Stimulated activated CD8-positive, alpha-beta memory T cell treated with anti-CD3 and anti-CD28 coated beads, Interleukin-4, amount 100 ng/mL, for 4 hours (primary cell): ENCODE results near the gene COL4A2.

Experiments
- DNase-seq, 2 donors: peaks; one replicate each; pipeline ENCODE4 v3.0.0-alpha.2; 2020; ENCODE audit warnings: low read depth in 2 of 2, low spot score in 1 of 2

Gene COL4A2

GRCh38 chr13:110399801-110400200 is 92.7 kb downstream of the COL4A2 start:
- no peak for DNase-seq

GRCh38 chr13:110400786-110401533 is 93.9 kb downstream of the COL4A2 start:
- DNase-seq: no peak

DNA sequence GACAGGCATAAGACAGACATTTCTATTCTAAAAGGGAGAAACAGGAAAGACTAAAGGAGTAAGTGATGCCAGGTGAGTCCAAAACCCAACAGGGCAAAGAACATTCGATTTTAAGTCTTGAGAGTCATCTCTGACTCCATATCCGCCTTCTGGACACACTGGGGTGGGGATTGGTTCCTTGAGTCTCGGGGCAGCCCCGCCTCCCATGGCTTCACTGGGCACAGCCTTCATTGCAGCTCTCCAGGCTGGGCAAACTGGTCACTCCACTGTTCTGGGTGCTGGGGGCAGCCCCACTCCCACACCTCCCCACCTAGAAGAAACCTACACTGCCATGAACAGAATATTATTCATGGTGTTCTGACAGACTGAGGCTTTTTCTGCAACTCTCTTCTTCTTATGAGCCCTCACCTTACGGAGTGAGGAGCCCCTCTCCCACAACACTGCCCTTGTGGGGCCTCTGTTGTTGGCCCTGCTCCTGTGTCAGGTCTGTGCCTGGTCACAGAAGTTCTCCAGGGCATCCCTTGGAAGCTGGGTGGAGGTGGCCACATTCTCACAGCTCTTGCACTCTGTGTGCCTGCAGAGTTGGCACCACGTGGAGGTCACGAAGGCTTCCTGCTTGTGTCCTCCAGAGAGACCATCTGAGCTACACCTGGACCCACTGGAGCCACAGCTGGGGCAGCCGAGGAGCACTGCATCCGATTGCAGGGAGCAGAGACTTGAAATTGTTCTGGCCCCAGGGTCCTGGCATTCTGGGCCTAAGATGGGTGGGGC is 95.4 kb downstream of the COL4A2 start:
- no peak for DNase-seq

- no peak for DNase-seq
These were observed 96.2 kb downstream of the COL4A2 start for GRCh38 chr13:110403315-110403714.

- no peak for DNase-seq
These were observed 96.6 kb downstream of the COL4A2 start for GRCh38 chr13:110403721-110404120.

GRCh38 chr13:110404321-110404720 is 97.2 kb downstream of the COL4A2 start:
- DNase-seq: no peak

DNA sequence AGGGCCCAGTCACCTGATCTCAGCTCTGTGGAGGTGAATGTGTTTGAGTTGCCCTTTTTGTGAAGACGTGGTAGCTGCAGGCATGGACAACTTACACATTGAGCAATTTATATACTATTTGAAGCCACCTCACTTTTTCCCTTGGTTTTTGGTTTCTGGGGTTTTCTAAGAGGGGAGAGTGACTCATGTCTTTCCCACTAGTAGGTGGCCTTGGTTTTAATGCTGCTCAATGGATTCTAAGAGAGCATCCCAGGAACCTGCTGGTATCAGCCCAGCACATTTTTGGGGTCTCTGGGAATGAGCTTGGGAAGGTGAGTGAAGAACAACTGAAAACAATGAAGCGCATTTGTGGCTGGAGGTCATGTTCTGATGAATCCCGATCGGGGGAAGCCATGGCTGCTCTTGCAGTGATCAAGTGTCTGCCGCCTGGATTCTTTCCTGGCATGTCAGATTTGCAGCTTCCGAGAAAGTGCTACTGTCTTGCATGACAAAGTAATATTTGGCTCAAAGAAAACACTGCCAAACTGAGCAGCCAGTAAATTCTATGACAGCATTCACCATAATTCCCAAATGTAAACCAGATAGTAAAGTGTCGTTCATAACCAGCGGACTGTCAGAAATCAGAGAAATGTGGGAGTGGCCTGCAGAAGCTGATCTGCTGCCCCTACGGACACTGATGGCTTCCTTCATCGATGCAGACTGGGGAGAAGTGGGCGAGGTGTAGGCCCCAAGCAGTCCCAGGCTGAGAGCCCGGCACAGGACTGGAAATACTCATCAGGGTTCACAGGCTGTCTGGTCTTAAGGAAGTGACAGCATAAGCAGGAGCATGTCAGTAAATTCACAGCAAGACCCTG is 98.7 kb downstream of the COL4A2 start:
- no peak for DNase-seq

- no peak for DNase-seq
These were observed 99.9 kb downstream of the COL4A2 start for GRCh38 chr13:110407021-110407420.

DNA sequence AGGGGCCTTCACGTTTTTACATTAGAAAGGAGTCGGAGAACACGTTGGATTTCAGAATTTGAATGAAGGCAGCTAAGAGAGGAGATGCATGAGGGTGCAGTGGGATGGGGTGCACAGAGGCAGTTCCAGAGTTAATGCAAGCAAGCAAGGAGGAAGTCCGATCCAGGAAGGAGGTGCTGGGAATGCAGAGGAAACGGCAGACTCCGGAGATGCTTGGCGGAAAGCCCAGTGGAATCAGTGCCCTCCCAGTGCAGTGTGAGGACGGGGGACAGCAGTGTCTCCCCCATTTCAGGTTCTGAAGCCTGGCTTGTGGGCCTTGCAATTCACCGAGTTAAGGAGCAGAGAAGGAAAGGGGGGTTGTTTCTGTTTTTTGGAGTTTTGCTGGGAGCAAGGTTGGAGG is 100.4 kb downstream of the COL4A2 start:
- no peak for DNase-seq

GRCh38 chr13:110408286-110408685 is 101.2 kb downstream of the COL4A2 start:
- DNase-seq: no peak

DNA sequence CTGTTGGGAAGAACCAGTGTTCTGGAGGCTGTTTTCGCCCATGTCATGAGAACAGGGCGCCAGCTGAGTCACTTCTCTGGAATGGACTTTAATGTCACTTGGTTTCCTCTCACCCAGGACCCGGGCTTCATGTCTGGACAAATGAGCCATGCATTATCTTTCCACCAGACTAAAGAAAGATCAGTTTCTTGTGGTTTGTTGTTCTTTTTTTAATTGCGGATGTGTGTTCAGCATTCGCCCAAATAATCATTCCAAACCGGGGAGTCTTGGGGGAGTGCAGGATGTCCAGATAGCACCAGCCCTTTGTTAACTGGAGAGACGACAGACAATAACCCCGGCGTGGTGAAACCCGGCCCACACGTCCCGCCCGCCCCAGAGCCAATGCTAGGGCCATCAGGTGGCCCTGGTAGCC is 102.5 kb downstream of the COL4A2 start:
- DNase-seq: no peak

DNA sequence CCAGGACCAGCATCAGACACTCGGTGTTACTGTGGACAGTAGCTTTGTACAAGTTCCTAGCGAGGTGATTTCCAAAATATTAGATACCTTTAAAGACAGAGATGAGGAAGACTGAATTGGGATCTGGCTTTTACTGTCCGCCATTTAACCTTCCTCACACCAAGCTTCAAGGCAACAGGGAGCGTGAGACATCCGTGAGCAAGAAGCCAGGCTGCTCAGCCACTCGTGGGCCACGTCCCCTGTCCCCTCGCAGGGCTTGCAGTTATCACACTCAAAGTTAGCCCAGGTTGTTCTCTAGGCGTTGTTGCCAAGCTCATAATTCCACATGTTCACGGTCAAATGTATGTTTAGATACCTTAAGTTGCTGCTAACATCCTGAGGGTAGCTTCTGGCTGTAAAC is 102.9 kb downstream of the COL4A2 start:
- no peak for DNase-seq

DNA sequence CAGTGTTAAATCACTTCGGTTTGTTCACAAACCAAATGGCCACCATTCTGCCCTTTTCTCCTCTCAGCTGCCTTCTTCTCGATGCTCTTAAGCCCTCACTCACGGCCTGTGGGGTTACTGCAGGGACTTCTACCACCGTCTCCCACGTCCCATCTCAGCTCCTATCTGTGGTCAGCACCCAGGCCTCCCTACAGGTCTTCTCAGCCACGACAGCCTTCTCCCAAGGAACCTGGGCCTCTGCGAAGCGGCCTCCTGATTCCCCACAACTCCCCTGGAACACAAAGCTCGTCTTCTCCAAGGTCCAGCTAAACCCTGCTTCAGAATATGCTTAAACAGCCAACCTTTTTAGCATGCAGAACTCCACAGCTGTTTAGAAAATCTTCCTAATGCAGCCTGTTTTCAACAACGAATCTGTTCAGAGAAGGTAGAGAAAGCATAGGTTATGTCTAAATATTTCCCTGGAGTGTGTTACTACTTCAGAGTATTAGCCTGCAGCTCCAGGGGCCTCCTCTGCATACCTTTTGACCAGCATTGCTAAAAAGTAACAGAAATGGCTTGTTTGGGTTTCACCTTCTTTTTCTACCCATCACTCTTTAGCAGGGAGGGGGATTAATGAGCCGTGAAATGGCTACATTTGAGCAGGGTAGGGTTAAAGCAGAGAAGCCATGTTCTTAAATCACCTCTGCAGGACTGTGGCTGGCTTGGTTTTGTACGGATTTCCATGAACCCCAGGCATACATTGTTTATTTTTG is 104.0 kb downstream of the COL4A2 start:
- DNase-seq: no peak

DNA sequence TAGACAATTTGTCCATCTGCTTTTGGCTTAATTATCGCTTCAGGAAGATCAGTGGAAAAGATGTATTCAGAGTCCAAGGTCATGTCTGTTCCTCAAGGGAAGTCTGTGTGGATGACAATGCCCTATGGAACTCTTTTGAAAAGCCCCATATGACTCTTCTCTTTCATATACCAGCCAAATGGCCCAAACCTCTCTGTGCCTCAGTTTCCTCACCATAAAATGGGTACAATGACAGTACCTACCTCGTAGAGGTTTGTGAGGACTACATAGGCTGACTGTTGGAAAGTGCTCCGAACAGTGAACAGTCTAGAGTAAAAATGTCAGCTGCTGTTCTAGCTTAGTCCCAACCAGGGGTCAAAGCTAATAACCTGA is 104.6 kb downstream of the COL4A2 start:
- DNase-seq: no peak

GRCh38 chr13:110412132-110412914 is 105.2 kb downstream of the COL4A2 start:
- no peak for DNase-seq

GRCh38 chr13:110413016-110413675 is 106.1 kb downstream of the COL4A2 start:
- no peak for DNase-seq

GRCh38 chr13:110413676-110414040 is 106.6 kb downstream of the COL4A2 start:
- DNase-seq: no peak

- DNase-seq: no peak
These were observed 107.2 kb downstream of the COL4A2 start for GRCh38 chr13:110414283-110414682.

- no peak for DNase-seq
These were observed 107.8 kb downstream of the COL4A2 start for GRCh38 chr13:110414931-110415330.

GRCh38 chr13:110415669-110416068 is 108.6 kb downstream of the COL4A2 start:
- no peak for DNase-seq
